NCI-H146 (cell line): ENCODE data around the gene VWA3B.
"Not testable (repeated sequence)": the region's sequence is repeated elsewhere in the genome, so short reads cannot be mapped to it uniquely, and the experiment has no call there.

Source experiments
- DNase-seq: peaks from one replicate; lab custom pipeline; 2025; lab: John Stamatoyannopoulos, UW

Gene VWA3B, protein sequence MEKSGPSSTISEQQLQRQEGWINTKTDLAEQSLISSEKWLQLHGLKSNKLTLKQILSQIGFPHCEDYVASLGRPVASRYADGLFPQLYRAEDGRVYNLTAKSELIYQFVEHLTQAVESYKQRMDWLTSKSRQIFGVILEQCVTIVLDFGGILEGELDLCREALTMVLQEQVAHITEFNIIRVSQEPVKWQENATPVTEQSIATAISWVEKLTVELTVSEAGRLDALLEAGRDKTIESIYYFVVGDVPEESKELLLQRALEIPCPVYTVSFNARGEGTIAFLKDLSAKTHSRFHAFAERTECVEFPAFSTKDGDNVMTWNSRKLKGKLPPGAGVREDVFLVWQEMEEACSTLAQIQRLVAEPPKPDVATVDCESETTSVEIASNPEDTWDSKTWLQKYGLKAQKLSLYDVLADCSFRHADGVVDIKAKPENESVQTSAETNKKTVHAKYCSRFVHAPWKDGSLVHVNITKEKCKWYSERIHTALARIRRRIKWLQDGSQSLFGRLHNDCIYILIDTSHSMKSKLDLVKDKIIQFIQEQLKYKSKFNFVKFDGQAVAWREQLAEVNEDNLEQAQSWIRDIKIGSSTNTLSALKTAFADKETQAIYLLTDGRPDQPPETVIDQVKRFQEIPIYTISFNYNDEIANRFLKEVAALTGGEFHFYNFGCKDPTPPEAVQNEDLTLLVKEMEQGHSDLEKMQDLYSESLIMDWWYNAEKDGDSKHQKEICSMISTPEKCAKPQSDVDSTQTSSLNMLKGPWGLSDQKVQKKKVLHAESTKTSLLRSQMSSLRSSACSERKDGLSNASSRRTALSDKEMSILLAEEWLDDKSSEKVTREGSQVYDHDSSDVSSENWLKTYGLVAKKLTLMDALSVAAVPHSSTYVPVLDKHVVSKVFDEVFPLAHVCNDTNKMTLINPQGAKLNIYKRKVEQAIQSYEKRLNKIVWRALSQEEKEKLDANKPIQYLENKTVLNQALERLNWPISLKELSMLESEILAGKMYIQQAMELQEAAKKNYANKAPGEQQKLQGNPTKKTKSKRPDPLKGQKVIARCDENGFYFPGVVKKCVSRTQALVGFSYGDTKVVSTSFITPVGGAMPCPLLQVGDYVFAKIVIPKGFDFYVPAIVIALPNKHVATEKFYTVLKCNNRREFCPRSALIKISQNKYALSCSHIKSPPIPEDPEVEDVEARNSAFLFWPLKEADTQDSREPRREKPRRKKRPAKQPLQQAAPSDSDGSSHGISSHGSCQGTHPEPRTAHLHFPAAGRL (N-terminal part only)

DNA sequence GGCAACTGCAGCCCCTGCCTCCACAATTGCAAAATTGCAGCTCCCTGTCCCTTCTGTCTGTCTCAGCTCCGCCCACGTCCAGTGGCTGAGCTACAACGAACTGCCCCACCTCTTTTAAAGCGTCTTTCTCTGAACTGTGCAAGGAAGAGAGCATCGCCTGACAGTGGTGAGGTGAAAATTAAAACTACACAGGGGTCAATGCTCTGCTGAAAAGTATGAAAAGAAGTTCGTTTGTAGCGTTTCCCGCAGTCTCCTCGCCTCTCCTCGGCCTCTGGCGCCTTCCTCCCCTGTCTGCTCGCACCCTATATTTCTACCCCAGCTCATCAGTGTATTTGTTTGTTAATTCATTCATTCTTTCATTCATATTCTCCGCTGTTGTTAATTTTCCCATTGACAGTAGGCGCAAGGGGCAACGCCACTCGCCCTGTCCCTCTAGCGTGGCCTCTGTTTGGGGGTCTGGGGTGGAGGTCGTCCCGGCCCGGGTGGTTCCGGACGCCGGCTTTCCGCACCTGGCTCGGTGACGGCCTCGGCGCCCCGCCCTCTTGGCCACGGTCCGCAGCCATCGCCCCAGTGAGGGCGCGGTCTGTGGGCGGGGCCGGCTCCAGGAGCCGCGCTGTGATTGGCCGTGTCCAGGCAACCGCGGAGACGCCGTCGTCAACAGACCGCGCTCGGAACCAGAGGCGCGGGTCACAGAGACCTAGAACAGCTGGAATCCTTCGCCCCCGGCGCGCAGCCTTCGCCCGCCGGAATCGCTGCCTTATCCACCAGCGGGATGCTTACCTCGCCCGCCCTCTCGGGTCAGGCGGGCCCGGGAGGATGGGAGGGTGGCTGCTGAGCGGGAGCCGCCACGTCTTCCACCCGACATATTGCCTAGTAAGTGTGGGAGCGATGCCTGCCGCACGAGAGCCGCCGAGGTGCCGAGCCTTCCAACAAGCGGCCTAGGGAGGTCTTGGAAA is at the start of gene VWA3B:
Gene VWA3B (plus strand): TSS at position 677 of the 956 bp plus-strand sequence. CDS start 5,926 bp downstream, outside the sequence.
- peak; percentile 74 for DNase-seq

DNA sequence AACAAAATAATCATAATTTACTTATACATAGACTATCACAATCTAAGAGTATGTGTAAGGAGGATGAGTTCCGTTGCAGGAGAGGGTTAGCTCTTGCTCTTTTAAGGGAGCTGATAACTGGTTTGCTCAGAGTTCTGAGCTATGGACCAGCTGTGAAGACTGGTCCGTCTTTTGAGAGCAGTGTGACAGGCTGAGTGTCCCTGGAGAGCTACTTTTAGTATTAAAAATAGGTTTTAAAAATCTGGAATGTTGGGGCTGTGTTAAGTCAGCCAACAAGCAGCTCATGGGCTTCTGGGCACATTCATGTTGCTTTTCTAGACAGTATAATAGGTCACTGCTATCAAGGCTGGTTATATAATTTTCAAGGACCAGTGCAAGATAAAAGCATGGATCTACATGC is 49.8 kb upstream of the VWA3B start:
- DNase-seq = no peak

DNA sequence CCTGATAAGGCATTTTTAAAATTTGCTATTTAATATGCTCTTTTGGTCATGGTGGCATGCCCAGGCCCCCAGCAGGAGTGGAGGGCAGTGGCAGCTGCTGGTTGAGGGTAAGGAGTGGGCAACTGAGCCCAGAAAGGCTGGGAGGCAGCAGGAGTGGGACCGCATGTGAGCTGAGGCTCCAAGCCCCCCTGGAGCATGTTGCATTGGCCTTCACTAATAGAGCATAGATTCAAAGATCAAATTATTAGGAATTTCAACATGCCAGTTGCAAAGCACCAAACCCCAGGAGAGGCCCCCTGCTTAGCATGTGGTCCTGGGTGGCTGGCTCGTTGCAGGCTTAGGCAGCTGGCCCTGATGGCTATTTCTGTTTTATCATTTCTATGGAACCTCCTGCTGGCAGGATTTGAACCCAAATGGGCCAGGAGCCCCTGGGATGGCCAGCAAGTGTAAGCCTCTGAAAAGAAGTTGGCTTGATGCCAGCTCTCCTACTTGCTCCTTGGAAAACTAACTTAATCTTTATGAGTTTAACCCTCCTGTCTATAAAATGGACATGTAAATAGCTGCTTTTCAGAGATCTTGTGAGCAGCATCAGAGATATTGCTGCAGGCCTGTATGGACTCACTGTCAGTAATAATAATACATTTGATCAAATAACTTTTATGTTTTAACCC is 49.2 kb upstream of the VWA3B start:
- DNase-seq = peak; percentile 11

DNA sequence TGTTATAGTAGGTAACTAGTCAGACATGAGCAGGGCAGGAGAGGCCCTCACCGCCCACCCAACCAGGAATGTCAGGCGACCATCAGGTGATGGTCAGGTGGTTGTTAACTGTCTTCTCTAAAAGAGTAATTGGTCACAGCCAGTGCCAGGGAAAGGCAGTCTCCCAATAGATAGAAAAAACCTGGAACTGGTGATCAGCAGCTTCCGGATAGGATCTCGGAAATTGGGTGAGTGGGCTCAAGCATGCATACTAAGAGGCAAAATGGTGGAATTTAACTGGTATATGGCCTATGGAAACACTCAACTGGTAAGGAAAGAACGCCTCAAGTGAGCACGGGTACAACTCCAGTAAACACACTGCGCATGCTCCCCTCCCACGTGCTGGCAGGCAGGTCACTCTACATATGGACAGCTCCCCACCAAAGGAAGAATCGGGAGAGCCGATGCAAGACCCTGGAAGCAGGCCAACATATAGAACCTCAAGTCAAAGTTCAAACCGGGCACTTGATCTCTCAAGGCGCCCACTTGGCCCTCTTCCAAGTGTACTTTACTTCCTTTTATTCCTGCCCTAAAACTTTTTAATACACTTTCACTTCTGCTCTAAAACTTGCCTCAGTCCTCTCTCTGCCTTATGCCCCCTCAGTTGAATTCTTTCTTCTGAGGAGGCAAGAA is 47.7 kb upstream of the VWA3B start:
- DNase-seq = no peak

DNA sequence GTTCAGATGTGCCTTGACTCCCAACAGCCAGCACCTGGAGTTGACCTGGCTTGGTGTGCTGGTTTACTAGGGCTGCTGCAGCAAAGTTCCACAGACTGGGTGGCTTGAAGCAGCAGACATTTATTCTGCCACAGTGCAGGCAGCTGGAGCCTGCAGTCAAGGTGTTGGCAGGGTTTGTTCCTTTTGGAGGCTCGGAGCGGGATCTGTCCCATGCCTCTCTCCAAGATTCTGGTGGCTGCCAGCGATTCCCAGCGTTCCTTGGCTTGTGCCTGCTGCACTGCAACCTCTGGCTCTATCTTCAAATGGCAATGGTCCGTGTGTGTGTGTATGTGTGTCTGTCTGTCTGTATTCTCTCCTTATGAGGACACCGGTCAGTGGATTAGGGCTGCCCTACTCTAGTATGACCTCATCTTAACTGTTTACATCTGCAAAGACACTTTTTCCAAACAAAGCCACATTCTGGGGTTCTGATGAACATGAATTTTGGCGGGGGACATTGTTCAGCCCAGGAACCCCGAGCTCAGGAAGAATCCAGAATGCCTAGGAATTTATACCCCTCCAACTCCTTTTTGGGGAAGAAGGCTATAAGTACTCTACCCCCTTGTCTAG is 46.5 kb upstream of the VWA3B start:
- no peak for DNase-seq

DNA sequence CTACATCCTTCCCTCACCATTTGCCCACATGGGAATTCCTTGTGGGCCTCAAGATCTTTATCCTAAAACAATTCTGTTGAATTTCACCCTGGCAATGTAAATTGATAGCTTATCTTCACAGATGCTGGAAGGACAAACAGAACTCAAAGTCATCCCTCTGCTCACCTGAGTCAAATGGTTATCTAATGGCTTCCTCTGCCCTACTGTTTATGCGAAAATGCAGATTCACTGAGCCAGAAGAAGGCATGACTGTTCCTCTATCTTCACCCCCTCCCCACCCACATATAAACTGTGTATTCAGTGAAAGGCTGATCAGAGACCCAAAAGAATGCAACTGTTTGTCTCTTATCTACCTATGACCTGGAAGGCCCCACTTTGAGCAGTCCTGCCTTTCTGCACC is 43.9 kb upstream of the VWA3B start:
- DNase-seq = no peak

GRCh38 chr2:98044730-98045129 is 42.2 kb upstream of the VWA3B start:
- not testable (repeated sequence) for DNase-seq

DNA sequence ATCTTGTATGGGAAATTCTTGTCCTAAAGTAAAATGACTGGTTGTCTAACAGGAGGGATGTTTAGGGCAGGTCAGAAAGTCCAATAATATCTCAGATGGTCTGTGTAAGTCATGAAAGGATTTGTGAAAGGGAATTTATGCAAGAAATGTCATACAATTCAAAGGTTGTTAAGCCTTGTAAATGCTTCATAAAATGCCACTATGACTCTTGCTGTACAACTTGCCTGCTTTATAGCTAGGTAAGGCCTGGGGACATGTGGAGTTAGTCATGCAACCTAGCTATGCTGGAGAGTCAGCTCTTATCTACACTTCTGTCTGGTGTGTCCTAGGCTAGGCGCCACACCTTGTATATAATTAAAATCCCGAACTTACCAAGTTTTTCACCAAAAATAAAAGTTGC is 36.9 kb upstream of the VWA3B start:
- no peak for DNase-seq

GRCh38 chr2:98058191-98058975 is 28.6 kb upstream of the VWA3B start:
- DNase-seq = no peak

DNA sequence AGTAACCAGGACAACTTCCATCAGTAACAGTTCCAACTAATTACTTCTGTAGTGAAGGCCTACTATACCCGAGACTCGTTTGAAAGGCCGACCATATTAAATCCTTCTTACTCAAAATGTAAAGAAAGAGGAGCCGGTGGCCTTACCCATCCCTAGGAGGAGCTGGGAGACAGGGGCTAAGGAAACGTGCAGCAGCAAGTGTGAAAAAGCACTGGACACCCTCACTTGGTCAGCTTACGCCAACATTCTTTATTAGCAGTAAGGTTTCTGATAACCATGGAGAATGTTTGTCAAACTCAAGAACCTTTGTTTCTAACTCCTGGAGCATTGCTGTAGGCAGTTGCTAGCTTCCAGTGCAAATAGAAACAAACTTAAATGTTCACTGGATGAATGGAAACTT is 26.7 kb upstream of the VWA3B start:
- DNase-seq = no peak

GRCh38 chr2:98063291-98063854 is 23.6 kb upstream of the VWA3B start:
- DNase-seq = no peak

DNA sequence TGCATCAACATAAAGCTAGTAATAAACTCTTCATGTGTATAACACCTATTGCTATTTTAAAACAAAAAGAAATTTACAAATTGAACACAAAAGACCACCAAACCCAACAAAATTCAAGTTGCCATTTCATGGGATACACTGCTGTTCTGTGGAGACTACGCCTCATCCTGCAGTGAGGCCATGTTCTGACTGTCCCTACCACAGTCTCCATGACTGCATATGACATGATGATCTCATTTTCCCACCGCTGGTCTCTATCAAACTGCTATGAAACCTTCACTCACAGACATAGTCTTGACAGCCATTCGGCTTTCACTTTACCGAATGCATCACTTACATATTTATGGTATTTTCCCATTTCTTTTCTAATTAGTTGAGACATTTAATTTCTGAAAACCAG is 21.2 kb upstream of the VWA3B start:
- no peak for DNase-seq

DNA sequence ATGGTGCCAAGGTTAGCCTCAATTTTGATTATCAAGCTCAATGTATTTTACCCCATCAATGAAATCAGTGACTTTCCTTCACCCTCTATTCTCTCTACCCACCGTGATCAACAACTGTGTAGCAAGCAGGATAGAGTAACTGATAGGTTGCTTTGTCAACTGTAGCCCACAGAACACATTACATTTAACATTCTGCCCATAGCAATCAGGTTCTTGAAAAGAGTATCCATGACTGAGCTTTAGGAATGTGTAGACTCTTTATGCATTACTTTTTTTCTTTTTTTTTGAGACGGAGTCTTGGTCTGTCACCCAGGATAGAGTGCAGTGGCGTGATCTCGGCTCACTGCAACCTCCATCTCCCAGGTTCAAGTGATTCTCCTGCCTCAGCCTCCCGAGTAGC is 19.8 kb upstream of the VWA3B start:
- DNase-seq = no peak

GRCh38 chr2:98070081-98070480 is 16.9 kb upstream of the VWA3B start:
- no peak for DNase-seq

- DNase-seq = no peak
Observed at GRCh38 chr2:98072442-98072841, 14.5 kb upstream of the VWA3B start.

DNA sequence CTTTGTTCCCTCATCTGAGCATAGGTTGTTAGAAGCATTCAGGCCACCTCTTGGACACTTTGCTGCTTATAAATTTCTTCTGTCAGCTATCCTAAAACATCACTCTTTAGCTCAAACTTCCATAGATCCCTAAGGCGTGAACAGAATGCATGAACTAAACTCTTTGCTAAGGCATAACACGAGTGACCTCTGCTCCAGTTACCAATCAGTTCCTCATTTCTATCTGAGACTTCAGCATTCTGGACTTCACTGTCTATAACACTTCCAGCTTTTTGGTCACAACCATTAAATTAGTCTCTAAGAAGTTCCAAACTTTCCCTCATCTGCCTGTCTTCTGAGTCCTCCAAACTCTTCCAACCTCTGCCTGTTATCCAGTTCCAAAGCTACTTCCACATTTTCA is 8.3 kb upstream of the VWA3B start:
- no peak for DNase-seq

DNA sequence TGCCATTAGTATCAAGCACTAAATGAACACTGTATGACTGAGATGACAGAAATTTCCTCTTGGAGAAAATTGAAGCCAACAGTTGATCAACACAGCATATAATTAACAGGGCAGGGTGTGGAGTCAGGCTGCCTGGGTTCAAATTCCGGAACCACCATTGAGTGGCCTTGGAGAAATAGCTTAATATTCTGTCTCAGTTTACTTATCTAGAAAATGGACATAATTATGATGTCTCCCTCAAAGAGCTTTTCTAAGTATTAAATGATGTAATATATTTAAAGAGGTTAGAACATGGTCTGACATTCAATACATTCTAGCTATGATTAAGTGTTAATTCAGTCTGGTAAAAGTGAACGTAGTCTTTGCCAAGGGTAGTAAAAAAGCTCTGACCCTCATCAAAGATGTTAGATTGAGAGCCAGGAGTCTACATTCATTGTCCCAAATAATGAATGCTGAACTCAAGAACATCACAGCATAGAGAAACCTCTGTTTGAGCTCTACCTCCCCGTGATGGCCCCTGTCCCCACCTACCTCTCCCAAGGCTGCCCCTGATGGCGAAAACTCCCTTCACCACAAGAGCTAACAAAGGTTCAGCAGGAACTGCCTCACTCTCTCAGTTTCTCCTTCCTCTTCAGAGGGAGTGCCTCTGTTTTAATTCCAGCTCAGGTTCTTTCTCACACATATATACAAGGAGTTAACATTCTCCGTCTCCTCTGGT is 2.7 kb upstream of the VWA3B start:
- DNase-seq = no peak

GRCh38 chr2:98084869-98085238 is 2.1 kb upstream of the VWA3B start:
- DNase-seq = no peak
